Stimulated activated CD8-positive, alpha-beta memory T cell treated with anti-CD3 and anti-CD28 coated beads, Interleukin-7, amount 100 ng/mL, for 24 hours (primary cell): Measurements from ENCODE around the gene TLDC2.
"Not testable (repeated sequence)": the region's sequence is repeated elsewhere in the genome, so short reads cannot be mapped to it uniquely, and the experiment has no call there.

Experiments
- DNase-seq: peaks from one replicate; pipeline ENCODE4 v3.0.0-alpha.2; 2020; ENCODE audit warnings: low read depth

TLDC2 gene

DNA sequence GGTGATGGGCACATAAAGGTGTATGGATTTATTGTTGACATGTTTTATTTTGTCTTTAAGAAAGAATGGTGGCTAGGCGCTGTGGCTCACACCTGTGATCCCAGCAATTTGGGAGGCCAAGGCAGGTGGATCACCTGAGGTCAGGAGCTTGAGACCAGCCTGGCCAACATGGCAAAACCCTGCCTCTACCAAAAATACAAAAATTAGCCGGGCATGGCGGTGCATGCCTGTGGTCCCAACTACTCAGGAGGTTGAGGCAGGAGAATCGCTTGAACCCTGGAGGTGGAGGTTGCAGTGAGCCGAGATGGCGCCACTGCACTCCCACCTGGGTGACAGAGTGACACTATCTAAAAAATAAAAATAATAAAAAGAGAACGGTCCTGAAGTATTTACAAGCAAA lies 30.1 kb downstream of the TLDC2 start:
- DNase-seq, result not testable (repeated sequence)

DNA sequence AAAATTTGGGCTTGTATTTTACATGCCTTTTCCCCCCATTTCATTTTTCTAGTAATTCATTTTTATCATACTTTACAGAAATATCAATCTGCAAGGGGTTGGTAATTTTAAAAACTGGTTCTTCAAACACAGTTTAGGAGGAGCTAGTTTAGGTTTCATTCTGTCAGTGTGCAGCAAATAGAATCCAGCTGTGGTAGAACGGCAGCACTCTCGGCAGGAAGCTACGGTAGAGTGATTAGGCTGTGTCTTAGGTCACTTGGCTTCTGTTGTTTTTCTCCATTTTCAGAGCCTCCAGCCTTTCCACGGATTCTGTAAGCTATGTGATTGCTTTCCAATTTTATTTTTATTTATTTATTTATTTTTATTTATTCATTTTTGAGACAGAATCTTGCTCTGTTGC lies 32.7 kb downstream of the TLDC2 start:
- DNase-seq, result no peak

DNA sequence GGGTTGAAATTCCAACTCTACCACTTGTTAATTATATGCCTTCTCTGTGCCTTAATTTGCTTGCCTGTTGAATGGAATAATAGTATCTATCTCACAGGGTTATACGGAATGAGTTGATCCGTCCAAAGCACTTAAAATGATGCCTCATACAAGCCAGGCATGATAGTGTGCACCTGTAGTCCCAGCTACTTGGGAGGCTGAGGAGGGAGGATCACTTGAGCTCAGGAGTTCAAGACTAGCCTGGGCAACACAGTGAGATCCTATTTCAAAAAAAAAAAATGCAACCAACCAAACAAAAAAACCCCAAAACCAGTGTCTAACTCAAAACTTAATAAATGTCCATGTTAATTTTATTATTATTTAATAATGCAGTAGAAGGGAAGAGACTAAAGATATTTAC lies 40.3 kb downstream of the TLDC2 start:
- DNase-seq, result no peak

- DNase-seq, result no peak
Observed at GRCh38 chr20:36917240-36917639, 41.3 kb downstream of the TLDC2 start.

DNA sequence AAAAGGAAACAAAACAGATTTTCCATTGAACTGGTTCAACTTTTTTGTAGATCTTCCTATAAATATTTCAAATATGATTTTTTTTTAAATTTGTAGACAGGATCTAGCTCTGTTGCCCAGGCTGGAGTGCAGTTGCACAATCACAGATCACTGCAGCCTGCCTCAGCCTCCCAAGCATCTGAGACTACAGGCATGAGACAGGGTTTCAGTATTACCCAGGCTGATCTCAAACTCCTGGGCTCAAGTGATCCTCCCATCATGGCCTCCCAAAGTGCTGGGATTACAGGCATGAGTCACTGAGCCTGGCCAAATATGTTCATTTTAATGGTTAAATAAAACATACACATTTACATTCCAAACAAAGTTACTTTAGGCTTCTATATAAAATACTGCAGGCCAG lies 42.0 kb downstream of the TLDC2 start:
- DNase-seq, result no peak

DNA sequence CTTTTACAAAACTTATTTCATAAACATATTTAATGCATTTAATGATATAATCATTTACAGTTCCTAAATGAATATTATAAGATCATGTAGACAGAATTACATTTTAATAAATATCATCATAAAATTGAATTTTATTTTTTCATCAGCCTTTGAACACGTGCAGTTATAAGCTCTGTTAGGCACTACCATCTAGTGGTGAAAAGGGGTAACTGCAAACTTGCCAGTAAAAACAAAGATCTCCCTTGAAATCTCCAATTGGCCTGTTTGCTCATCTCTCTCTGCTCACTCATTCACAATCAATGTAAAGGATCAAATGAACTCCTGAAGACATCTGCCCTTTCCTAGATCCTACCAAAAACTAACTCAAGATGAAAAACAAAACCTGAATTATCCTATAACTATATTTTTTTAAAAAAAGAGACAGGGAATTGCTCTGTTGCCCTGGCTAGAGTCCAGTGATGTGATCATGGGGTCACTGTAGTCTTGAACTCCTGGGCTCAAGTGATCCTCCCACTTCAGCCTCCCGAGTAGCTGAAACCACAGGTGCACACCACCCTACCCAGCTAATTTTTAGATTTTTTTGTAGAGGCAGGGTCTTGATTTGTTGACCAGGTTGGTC lies 43.9 kb downstream of the TLDC2 start:
- no peak for DNase-seq

DNA sequence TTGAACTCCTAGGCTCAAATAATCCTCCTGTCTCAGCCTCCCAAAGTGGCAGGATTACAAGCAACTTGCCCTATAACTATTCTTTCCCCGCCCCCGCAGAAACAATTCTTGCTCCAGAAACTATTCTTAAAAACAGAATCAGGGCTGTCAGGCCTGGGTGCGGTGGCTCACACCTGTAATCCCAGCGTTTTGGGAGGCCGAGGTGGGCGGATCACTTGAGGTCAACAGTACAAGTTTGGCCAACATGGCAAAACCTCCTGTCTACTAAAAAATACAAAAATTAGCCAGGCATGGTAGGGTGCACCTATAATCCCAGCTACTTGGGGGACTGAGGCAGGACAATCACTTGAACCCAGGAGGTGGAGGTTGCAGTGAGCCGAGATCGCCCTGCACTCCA lies 44.4 kb downstream of the TLDC2 start:
- no peak for DNase-seq

- DNase-seq, result no peak
Observed at GRCh38 chr20:36924167-36925045, 48.5 kb downstream of the TLDC2 start.

DNA sequence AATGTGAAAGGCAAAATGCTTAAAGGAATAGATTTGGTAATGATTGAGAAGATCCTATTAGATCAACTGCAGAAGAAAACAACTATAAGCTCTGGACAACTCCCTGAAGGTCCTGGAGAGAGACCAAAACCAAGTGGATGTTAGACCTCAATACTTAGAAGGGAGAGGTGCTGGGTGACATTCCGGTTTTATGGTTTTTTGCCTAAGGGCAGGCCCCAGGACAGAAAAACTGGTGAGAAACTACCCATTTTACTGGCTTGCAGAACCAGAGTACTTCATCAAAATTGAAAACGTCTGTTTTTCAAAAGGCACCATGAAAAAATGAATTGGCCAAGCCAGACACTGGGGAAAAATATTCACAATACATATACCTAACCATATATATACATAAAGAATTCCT lies 49.3 kb downstream of the TLDC2 start:
- no peak for DNase-seq

DNA sequence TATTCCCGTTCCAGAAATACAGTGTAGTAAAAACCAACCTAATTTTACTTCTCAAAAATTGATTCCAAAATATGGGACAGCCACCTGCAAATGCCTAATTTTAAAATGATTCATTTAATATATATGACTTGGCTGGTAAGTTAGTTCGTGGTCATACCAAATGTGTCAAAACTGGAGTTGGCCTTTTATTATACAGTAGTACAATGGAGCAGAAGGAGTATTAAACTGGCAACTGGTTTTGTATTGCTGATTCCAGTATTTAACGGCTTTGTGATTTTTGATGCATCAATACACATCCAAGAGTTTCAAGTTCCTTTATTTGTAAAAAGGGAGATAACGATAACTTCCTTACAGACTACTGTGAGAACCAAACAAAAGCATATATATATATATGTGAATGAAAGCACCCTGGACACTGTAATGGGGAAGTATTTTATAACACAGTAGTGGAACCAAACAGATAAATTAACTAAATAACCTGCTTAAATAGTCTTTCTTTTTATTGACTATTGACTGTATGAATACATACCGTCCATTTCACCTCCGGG lies 50.8 kb downstream of the TLDC2 start:
- no peak for DNase-seq

DNA sequence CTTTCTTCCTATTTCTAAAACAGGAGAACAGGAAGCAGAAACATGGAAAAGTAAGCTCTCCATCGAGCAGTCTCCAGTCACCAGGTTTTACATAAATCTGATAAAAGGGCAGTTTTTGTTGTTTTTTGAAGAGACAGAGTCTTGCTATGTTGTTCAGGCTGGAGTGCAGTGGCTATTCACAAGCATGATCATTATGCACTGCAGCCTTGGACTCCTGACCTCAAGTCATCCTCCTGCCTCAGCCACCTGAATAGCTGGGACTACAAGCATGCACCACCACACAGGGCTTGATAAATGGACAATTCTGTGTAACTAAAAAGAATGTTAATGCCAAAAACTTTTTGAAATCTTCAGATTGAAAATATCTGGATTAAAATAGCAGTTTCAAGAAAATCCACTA lies 51.8 kb downstream of the TLDC2 start:
- no peak for DNase-seq

- DNase-seq, result no peak
Observed at GRCh38 chr20:36929290-36929689, 53.4 kb downstream of the TLDC2 start.

- no peak for DNase-seq
Observed at GRCh38 chr20:36929691-36930090, 53.8 kb downstream of the TLDC2 start.

DNA sequence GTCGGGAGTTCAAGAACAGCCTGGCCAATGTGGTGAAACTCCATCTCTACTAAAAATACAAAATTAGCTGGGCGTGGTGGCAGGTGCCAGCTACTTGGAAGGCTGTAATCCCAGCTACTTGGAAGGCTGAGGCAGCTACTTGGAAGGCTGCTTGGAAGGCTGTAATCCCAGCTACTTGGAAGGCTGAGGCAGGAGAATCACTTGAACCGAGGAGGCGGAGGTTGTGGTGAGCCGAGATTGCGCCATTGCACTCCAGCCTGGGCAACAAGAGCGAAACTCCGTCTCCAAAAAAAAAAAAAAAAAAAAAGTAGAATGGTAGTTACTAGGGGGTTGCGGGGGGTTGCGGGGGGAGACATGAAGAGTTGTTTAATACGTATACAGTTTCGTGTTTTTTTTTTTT lies 56.1 kb downstream of the TLDC2 start:
- not testable (repeated sequence) for DNase-seq

- DNase-seq, result no peak
Observed at GRCh38 chr20:36932476-36933426, 56.8 kb downstream of the TLDC2 start.

DNA sequence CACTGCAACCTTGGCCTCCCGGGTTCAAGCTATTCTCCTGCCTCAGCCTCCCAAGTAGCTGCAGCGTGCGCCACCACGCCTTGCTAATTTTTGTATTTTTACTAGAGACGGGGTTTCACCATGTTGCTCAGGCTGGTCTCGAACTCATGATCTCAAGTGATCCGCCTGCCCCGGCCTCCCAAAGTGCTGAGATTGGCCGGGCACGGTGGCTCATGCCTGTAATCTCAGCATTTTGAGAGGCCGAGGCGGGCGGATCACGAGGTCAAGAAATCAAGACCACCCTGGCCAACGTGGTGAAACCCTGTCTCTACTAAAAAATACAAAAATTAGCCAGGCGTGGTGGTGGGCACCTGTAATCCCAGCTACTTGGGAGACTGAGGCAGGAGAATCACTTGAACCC lies 57.6 kb downstream of the TLDC2 start:
- not testable (repeated sequence) for DNase-seq

- no peak for DNase-seq
Observed at GRCh38 chr20:36936341-36936740, 60.4 kb downstream of the TLDC2 start.

GRCh38 chr20:36936761-36937401 lies 60.9 kb downstream of the TLDC2 start:
- not testable (repeated sequence) for DNase-seq

DNA sequence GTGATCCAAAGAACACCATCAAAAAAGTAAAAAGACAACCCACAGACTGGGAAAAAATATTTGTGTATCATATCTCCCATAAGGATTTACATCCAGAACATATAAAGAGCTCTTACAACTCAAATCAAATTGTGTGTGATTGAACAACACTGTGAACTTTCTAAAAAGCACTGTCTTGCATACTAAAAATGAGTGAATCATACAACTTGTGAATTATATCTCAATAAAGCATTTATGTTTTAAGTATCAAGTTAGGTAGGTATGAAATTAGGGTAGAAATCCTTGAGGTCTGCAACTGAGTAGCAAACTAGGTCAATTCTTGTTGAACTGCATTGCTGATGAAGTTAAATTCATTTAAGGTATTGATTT lies 61.4 kb downstream of the TLDC2 start:
- no peak for DNase-seq

GRCh38 chr20:36941401-36941835 lies 65.5 kb downstream of the TLDC2 start:
- no peak for DNase-seq
